IMR-90 (cell line): ENCODE measurements around the gene HOXD8. TPM values are rescaled to one million over a fixed set of nuclear protein-coding genes. Genes with fewer than 3 reads are reported as not detected.

ENCODE experiments used
- ATAC-seq: fragments of 200-7000 bp; cut with Tn5 transposase; 2 replicates; pipeline ENCODE4 v1.9.1; 2020; ENCODE audit warnings: low read depth, mild to moderate bottlenecking, moderate library complexity
- BruUV-seq: library from RNA; stranded (reverse); fragments of 400-500 nt; replicated peaks from 2 replicates; lab custom pipeline; 2021; lab: Mats Ljungman, UMichigan
- CTCF ChIA-PET: fragments of 300-600 bp; formaldehyde crosslinking; extraction: SDS; loops from one replicate; lab custom pipeline; 2021; ENCODE audit warnings: antibody characterized with exemption; lab: Yijun Ruan, JAX
- POLR2A ChIA-PET: fragments of 300-600 bp; sonication (Branson Sonifier 250); formaldehyde crosslinking; loops from one replicate; lab custom pipeline; 2022; ENCODE audit warnings: antibody characterized with exemption; ENCODE audit not compliant: unreplicated experiment; lab: Charles Lee
- DNase-seq: peaks from one replicate; pipeline ENCODE4 v3.0.0; 2013
- H2AFZ ChIP-seq: replicated peaks from 2 replicates; pipeline ENCODE3; 2013; ENCODE audit warnings: low read length, mild to moderate bottlenecking; ENCODE audit not compliant: poor library complexity
- H2AK5ac ChIP-seq: 2 replicates; pipeline ENCODE4 v1.6.1; 2013; ENCODE audit warnings: low read depth, low read length, inconsistent platforms
- H2AK9ac ChIP-seq: replicated peaks from 2 replicates; pipeline ENCODE3; 2013; ENCODE audit warnings: mild to moderate bottlenecking, low read depth, low read length, moderate library complexity; ENCODE audit not compliant: poor library complexity
- H2BK120ac ChIP-seq: 2 replicates; pipeline ENCODE4 v1.6.1; 2013; ENCODE audit warnings: low read depth, low read length, inconsistent platforms
- H2BK15ac ChIP-seq: 3 replicates; pipeline ENCODE4 v1.6.1; 2013; ENCODE audit warnings: low read depth, low read length, inconsistent platforms
- H2BK20ac ChIP-seq: 2 replicates; pipeline ENCODE4 v1.6.1; 2013; ENCODE audit warnings: low read depth, mild to moderate bottlenecking, inconsistent platforms, low read length, moderate library complexity
- H2BK5ac ChIP-seq: 2 replicates; pipeline ENCODE4 v1.6.1; 2013; ENCODE audit warnings: mild to moderate bottlenecking, low read depth, low read length, inconsistent platforms; ENCODE audit not compliant: poor library complexity, severe bottlenecking
- H3K14ac ChIP-seq: replicated peaks from 2 replicates; pipeline ENCODE4 v1.6.1; 2013; ENCODE audit warnings: low read depth, low read length, inconsistent platforms
- H3K18ac ChIP-seq: 2 replicates; pipeline ENCODE4 v1.6.1; 2013; ENCODE audit warnings: low read depth, low read length, control low read depth
- H3K23ac ChIP-seq: 2 replicates; pipeline ENCODE4 v1.6.1; 2013; ENCODE audit warnings: low read depth, low read length, inconsistent platforms
- H3K27ac ChIP-seq: 2 replicates; pipeline ENCODE4 v1.5.1; 2013; ENCODE audit warnings: mild to moderate bottlenecking, control low read depth, low read length; ENCODE audit not compliant: insufficient read depth
- H3K27me3 ChIP-seq: 2 replicates; pipeline ENCODE4 v1.6.1; 2013; ENCODE audit warnings: low read length; ENCODE audit not compliant: control insufficient read depth, insufficient read depth
- H3K36me3 ChIP-seq: 2 replicates; pipeline ENCODE4 v1.6.1; 2013; ENCODE audit warnings: low read length, mixed read lengths; ENCODE audit not compliant: control insufficient read depth, insufficient read depth
- H3K4ac ChIP-seq: 2 replicates; pipeline ENCODE4 v1.6.1; 2013; ENCODE audit warnings: low read depth, low read length, inconsistent platforms
- H3K4me1 ChIP-seq: 2 replicates; pipeline ENCODE4 v1.6.1; 2013; ENCODE audit warnings: low read length, mixed read lengths; ENCODE audit not compliant: control insufficient read depth, insufficient read depth
- H3K4me2 ChIP-seq: 2 replicates; pipeline ENCODE4 v1.6.1; 2013; ENCODE audit warnings: low read depth, mild to moderate bottlenecking, control low read depth, low read length, moderate library complexity
- H3K4me3 ChIP-seq: 2 replicates; pipeline ENCODE4 v1.5.1; 2013; ENCODE audit warnings: low read depth, mild to moderate bottlenecking, control low read depth, low read length, moderate library complexity; ENCODE audit not compliant: insufficient read depth
- H3K56ac ChIP-seq: 2 replicates; pipeline ENCODE4 v1.6.1; 2013; ENCODE audit warnings: low read length, inconsistent platforms; ENCODE audit not compliant: insufficient read depth; ENCODE audit errors: extremely low read depth
- H3K79me1 ChIP-seq, 2 experiments: 2 replicates each; pipeline ENCODE4 v1.6.1; 2013; ENCODE audit warnings: low read length in 2 of 2, inconsistent platforms in 1 of 2, low read depth in 1 of 2
- H3K9ac ChIP-seq: 2 replicates; pipeline ENCODE4 v1.6.1; 2013; ENCODE audit warnings: low read depth, low read length, control low read depth
- H3K9me1 ChIP-seq: 2 replicates; pipeline ENCODE4 v1.6.1; 2013; ENCODE audit warnings: low read length, inconsistent platforms; ENCODE audit not compliant: insufficient read depth
- H3K9me3 ChIP-seq: 2 replicates; pipeline ENCODE4 v1.6.1; 2013; ENCODE audit warnings: low read length; ENCODE audit not compliant: control insufficient read depth, insufficient read depth
- H4K20me1 ChIP-seq: 2 replicates; pipeline ENCODE4 v1.6.1; 2013; ENCODE audit warnings: low read length, inconsistent platforms; ENCODE audit not compliant: insufficient read depth
- H4K5ac ChIP-seq: 2 replicates; pipeline ENCODE4 v1.6.1; 2013; ENCODE audit warnings: mild to moderate bottlenecking, low read depth, low read length, control low read depth
- H4K8ac ChIP-seq, 2 experiments: 2 replicates each; pipeline ENCODE4 v1.6.1; 2013; ENCODE audit warnings: low read depth in 2 of 2, low read length in 2 of 2, control low read depth in 1 of 2, inconsistent platforms in 1 of 2
- H4K91ac ChIP-seq: 2 replicates; pipeline ENCODE4 v1.6.1; 2013; ENCODE audit warnings: low read depth, low read length, inconsistent platforms; ENCODE audit not compliant: insufficient read depth
- BHLHE40 ChIP-seq: fragments of 150-350 bp; IDR thresholded peaks from 2 replicates; pipeline ENCODE4 v1.6.1; 2016; ENCODE audit warnings: mild to moderate bottlenecking, low read depth, low read length
- CEBPB ChIP-seq: IDR thresholded peaks from 2 replicates; pipeline ENCODE4 v1.6.1; 2012; ENCODE audit warnings: low read depth, low read length, improper control_type of control experiment
- CHD1 ChIP-seq: IDR thresholded peaks from 2 replicates; pipeline ENCODE4 v1.6.1; 2012; ENCODE audit warnings: low read depth, low read length, improper control_type of control experiment
- CTCF ChIP-seq: conservative IDR thresholded peaks from 2 replicates; pipeline ENCODE4 v1.5.1; 2012; ENCODE audit warnings: mild to moderate bottlenecking, low read depth, low read length, improper control_type of control experiment
- ELK1 ChIP-seq: fragments of 150-350 bp; IDR thresholded peaks from 2 replicates; pipeline ENCODE4 v1.6.1; 2016; ENCODE audit warnings: low read depth, mild to moderate bottlenecking, low read length, moderate library complexity, borderline replicate concordance
- MAFK ChIP-seq: IDR thresholded peaks from 2 replicates; pipeline ENCODE4 v1.6.1; 2012; ENCODE audit warnings: low read depth, low read length, improper control_type of control experiment
- MXI1 ChIP-seq: IDR thresholded peaks from 2 replicates; pipeline ENCODE4 v1.6.1; 2012; ENCODE audit warnings: low read depth, mild to moderate bottlenecking, low read length, moderate library complexity, borderline replicate concordance
- POLR2A ChIP-seq: IDR thresholded peaks from 2 replicates; pipeline ENCODE4 v1.6.1; 2012; ENCODE audit warnings: mild to moderate bottlenecking, low read depth, low read length
- RFX5 ChIP-seq: IDR thresholded peaks from 2 replicates; pipeline ENCODE4 v1.8.0; 2012; ENCODE audit warnings: low read depth, mild to moderate bottlenecking, low read length, moderate library complexity
- USF2 ChIP-seq: fragments of 150-350 bp; IDR thresholded peaks from 2 replicates; pipeline ENCODE4 v1.6.1; 2017; ENCODE audit warnings: mild to moderate bottlenecking, antibody characterized with exemption, low read length, low read depth
- WGBS, 2 experiments: methylation state at CpG; one replicate each; pipeline versions ENCODE4 v1.1.5 to v1.1.7; 2013; ENCODE audit warnings: missing lambda C conversion rate in 2 of 2; ENCODE audit not compliant: insufficient read length in 1 of 2; ENCODE audit errors: extremely low coverage in 2 of 2; 5-methylcytosine and 5-hydroxymethylcytosine counted together
- dilution Hi-C: fragments of 300-500 bp; cut with HindIII; formaldehyde crosslinking; loops from one replicate; pipeline ENCODE4 v1.14.3; 2018; ENCODE audit warnings: low sequenced_read_pairs; ENCODE audit not compliant: unreplicated experiment
- in situ Hi-C: fragments of 300-500 bp; cut with MboI; formaldehyde crosslinking; loops from 3 replicates; pipeline ENCODE4 v1.14.3; 2019; ENCODE audit warnings: low sequenced_read_pairs, inconsistent platforms, mixed read lengths
- intact Hi-C: fragments of 100-400 bp; cut with micrococcal nuclease; formaldehyde crosslinking; loops from 2 replicates; pipeline ENCODE4 v1.10.0; 2022
- polyA plus RNA-seq, 3 experiments: library from polyadenylated mRNA; depleted of rRNA; stranded (reverse); fragments of >200 nt; gene quantifications; 2 replicates each; pipeline ENCODE4 v1.2.3, GENCODE V29; 2012; ENCODE audit warnings: low replicate concordance in 1 of 3
- total RNA-seq: library from RNA; depleted of rRNA; stranded (reverse); fragments of >200 nt; gene quantifications from 2 replicates; pipeline ENCODE4 v1.2.3, GENCODE V29; 2012

HOXD8 gene
- total and polyA plus RNA-seq, 2 of the 4 experiments (the other 2 are of a cell fraction) = not detected

GRCh38 chr2:176099728-176100546 lies 29.6 kb upstream of the HOXD8 start, which contains the start of gene HOXD12 (continued):
- TF ChIP-seq MXI1 = no peak

GRCh38 chr2:176100547-176101140 lies 28.9 kb upstream of the HOXD8 start:
- Histone ChIP-seq H3K27me3 (peaks cover 95% of the 10 kb centered on the region), H3K36me3 (no peaks in the 10 kb centered on the region), H3K9me3 (peaks cover 1% of the 10 kb centered on the region; the same call in 1 of the 2 replicates), H2AFZ (no peak overlapping the region), H3K56ac (no peak overlapping the region), H3K4me3 (no peak overlapping the region), H3K14ac (no peak overlapping the region), H3K18ac (no peak overlapping the region), H3K79me1 (no peaks in the 10 kb centered on the region), H3K9me1 (no peaks in the 10 kb centered on the region), H3K4me1 (peaks cover 3% of the 10 kb centered on the region; the same call in 1 of the 2 replicates), H2BK120ac (no peak overlapping the region), H2BK20ac (no peak overlapping the region), H4K91ac (no peak overlapping the region), H2BK15ac (no peak overlapping the region), H3K4me2 (no peak overlapping the region), H3K23ac (no peak overlapping the region), H3K9ac (no peak overlapping the region), H4K8ac (no peak overlapping the region), H2BK5ac (no peak overlapping the region), H2AK5ac (no peak overlapping the region), H2AK9ac (no peak overlapping the region), H3K4ac (no peak overlapping the region), H3K27ac (no peak overlapping the region), H4K20me1 (no peaks in the 10 kb centered on the region), H4K5ac (no peak overlapping the region)
- POLR2A ChIA-PET = no interaction called here
- TF ChIP-seq CHD1 (no peak), POLR2A (no peak), CTCF (no peak), RFX5 (no peak), USF2 (no peak), ELK1 (no peak), BHLHE40 (no peak), MAFK (no peak), CEBPB (no peak)
- DNase-seq (no peak), ATAC-seq (no peak)
- in situ Hi-C loops = no loop called here
- no TSS peak for BruUV-seq
- intact Hi-C loops = no loop called here
- WGBS, 2 experiments = 11% methylated on average over 22 of the region's 28 CpGs; no CpG with 5 or more reads in 1 of the 2 experiments
- CTCF ChIA-PET = no interaction called here
- dilution Hi-C loops = no loop called here
